ENCODE measurements around the gene KDM4F. TPM values are rescaled to one million over a fixed set of nuclear protein-coding genes. Genes with fewer than 3 reads are reported as not detected.
"Not testable (repeated sequence)": the region's sequence is repeated elsewhere in the genome, so short reads cannot be mapped to it uniquely, and the experiment has no call there.

The KDM4F gene
- total RNA-seq = not detected

- H3K4me3 ChIP-seq (ENCODE audit: low read length); H3K4me1 ChIP-seq (ENCODE audit: insufficient read depth, low read length); H3K9me3 ChIP-seq (ENCODE audit: low read depth, low read length); H3K27me3 ChIP-seq (ENCODE audit: insufficient read depth, low read length): not testable (repeated sequence)
Observed at GRCh38 chr11:95049122-95049521, at the start of gene KDM4F. Gene KDM4F (plus strand): TSS chr11:95049422.

- H3K4me1 ChIP-seq (ENCODE audit: insufficient read depth, low read length) = no peaks in the 10 kb centered on the region
Observed at GRCh38 chr11:95003716-95004115, 45.5 kb upstream of the KDM4F start.

GRCh38 chr11:95005642-95006041 lies 43.6 kb upstream of the KDM4F start:
- H3K9me3 ChIP-seq (ENCODE audit: low read depth, low read length) = no peaks in the 10 kb centered on the region
- H3K27me3 ChIP-seq (ENCODE audit: insufficient read depth, low read length) = peaks cover 9% of the 10 kb centered on the region
- H3K4me1 ChIP-seq (ENCODE audit: insufficient read depth, low read length) = no peaks in the 10 kb centered on the region
- H3K4me3 ChIP-seq (ENCODE audit: low read length) = no peak overlapping the region

More at GRCh38 chr11:95003716-95004115, 45.5 kb upstream of the KDM4F start:
- no peak overlapping the region for H3K4me3 ChIP-seq (ENCODE audit: low read length)
- H3K9me3 ChIP-seq (ENCODE audit: low read depth, low read length) = no peaks in the 10 kb centered on the region
- H3K27me3 ChIP-seq (ENCODE audit: insufficient read depth, low read length) = peaks cover 4% of the 10 kb centered on the region

- no peaks in the 10 kb centered on the region for H3K4me1 ChIP-seq (ENCODE audit: insufficient read depth, low read length)
- no peaks in the 10 kb centered on the region for H3K9me3 ChIP-seq (ENCODE audit: low read depth, low read length)
- H3K27me3 ChIP-seq (ENCODE audit: insufficient read depth, low read length) = peaks cover 14% of the 10 kb centered on the region
- no peak overlapping the region for H3K4me3 ChIP-seq (ENCODE audit: low read length)
Observed at GRCh38 chr11:95011376-95011775, 37.8 kb upstream of the KDM4F start.

GRCh38 chr11:95014184-95014821 lies 34.9 kb upstream of the KDM4F start:
- Histone ChIP-seq H3K4me1 (ENCODE audit: insufficient read depth, low read length) (no peaks in the 10 kb centered on the region), H3K9me3 (ENCODE audit: low read depth, low read length) (no peaks in the 10 kb centered on the region), H3K4me3 (ENCODE audit: low read length) (no peak overlapping the region), H3K27me3 (ENCODE audit: insufficient read depth, low read length) (peaks cover 5% of the 10 kb centered on the region)

GRCh38 chr11:95016139-95016538 lies 33.1 kb upstream of the KDM4F start:
- peaks cover 5% of the 10 kb centered on the region for H3K27me3 ChIP-seq (ENCODE audit: insufficient read depth, low read length)
- H3K4me1 ChIP-seq (ENCODE audit: insufficient read depth, low read length) = no peaks in the 10 kb centered on the region
- no peaks in the 10 kb centered on the region for H3K9me3 ChIP-seq (ENCODE audit: low read depth, low read length)
- H3K4me3 ChIP-seq (ENCODE audit: low read length) = no peak overlapping the region

- not testable (repeated sequence) for H3K9me3 ChIP-seq (ENCODE audit: low read depth, low read length); H3K27me3 ChIP-seq (ENCODE audit: insufficient read depth, low read length); H3K4me3 ChIP-seq (ENCODE audit: low read length); H3K4me1 ChIP-seq (ENCODE audit: insufficient read depth, low read length)
Observed at GRCh38 chr11:95021468-95021867, 27.8 kb upstream of the KDM4F start.

GRCh38 chr11:95024958-95025357 lies 24.3 kb upstream of the KDM4F start, which contains the start of gene KDM4E:
Gene KDM4E (plus strand): TSS chr11:95025258. CDS start chr11:95025558, 300 bp downstream.
- no peaks in the 10 kb centered on the region for H3K4me1 ChIP-seq (ENCODE audit: insufficient read depth, low read length)
- H3K27me3 ChIP-seq (ENCODE audit: insufficient read depth, low read length) = no peaks in the 10 kb centered on the region
- no peaks in the 10 kb centered on the region for H3K9me3 ChIP-seq (ENCODE audit: low read depth, low read length)
- H3K4me3 ChIP-seq (ENCODE audit: low read length) = no peak within 1 kb of the TSS

GRCh38 chr11:95025594-95025993 lies 23.6 kb upstream of the KDM4F start:
- not testable (repeated sequence) for H3K27me3 ChIP-seq (ENCODE audit: insufficient read depth, low read length); H3K4me3 ChIP-seq (ENCODE audit: low read length)

GRCh38 chr11:95028357-95028756 lies 20.9 kb upstream of the KDM4F start:
- no peaks in the 10 kb centered on the region for H3K4me1 ChIP-seq (ENCODE audit: insufficient read depth, low read length)
- H3K9me3 ChIP-seq (ENCODE audit: low read depth, low read length) = no peaks in the 10 kb centered on the region
- H3K27me3 ChIP-seq (ENCODE audit: insufficient read depth, low read length) = peaks cover 3% of the 10 kb centered on the region
- no peak overlapping the region for H3K4me3 ChIP-seq (ENCODE audit: low read length)

More at GRCh38 chr11:95025594-95025993, 23.6 kb upstream of the KDM4F start:
- not testable (repeated sequence) for H3K9me3 ChIP-seq (ENCODE audit: low read depth, low read length); H3K4me1 ChIP-seq (ENCODE audit: insufficient read depth, low read length)

GRCh38 chr11:95033051-95033450 lies 16.2 kb upstream of the KDM4F start:
- no peak overlapping the region for H3K4me3 ChIP-seq (ENCODE audit: low read length)
- no peaks in the 10 kb centered on the region for H3K4me1 ChIP-seq (ENCODE audit: insufficient read depth, low read length)
- peaks cover 11% of the 10 kb centered on the region for H3K27me3 ChIP-seq (ENCODE audit: insufficient read depth, low read length)
- no peaks in the 10 kb centered on the region for H3K9me3 ChIP-seq (ENCODE audit: low read depth, low read length)

- Histone ChIP-seq H3K9me3 (ENCODE audit: low read depth, low read length) (no peaks in the 10 kb centered on the region), H3K27me3 (ENCODE audit: insufficient read depth, low read length) (peaks cover 15% of the 10 kb centered on the region), H3K4me1 (ENCODE audit: insufficient read depth, low read length) (no peaks in the 10 kb centered on the region), H3K4me3 (ENCODE audit: low read length) (no peak overlapping the region)
Observed at GRCh38 chr11:95035316-95035715, 13.9 kb upstream of the KDM4F start.

GRCh38 chr11:95037356-95038035 lies 11.7 kb upstream of the KDM4F start:
- not testable (repeated sequence) for H3K9me3 ChIP-seq (ENCODE audit: low read depth, low read length); H3K4me3 ChIP-seq (ENCODE audit: low read length); H3K4me1 ChIP-seq (ENCODE audit: insufficient read depth, low read length)
- peaks cover 15% of the 10 kb centered on the region for H3K27me3 ChIP-seq (ENCODE audit: insufficient read depth, low read length)

GRCh38 chr11:95042239-95042638 lies 7.0 kb upstream of the KDM4F start:
- H3K27me3 ChIP-seq (ENCODE audit: insufficient read depth, low read length) = peaks cover 7% of the 10 kb centered on the region
- no peak overlapping the region for H3K4me3 ChIP-seq (ENCODE audit: low read length)
- no peaks in the 10 kb centered on the region for H3K9me3 ChIP-seq (ENCODE audit: low read depth, low read length)
- H3K4me1 ChIP-seq (ENCODE audit: insufficient read depth, low read length) = no peaks in the 10 kb centered on the region

- Histone ChIP-seq H3K4me1 (ENCODE audit: insufficient read depth, low read length) (no peaks in the 10 kb centered on the region), H3K4me3 (ENCODE audit: low read length) (no peak overlapping the region), H3K27me3 (ENCODE audit: insufficient read depth, low read length) (peaks cover 7% of the 10 kb centered on the region), H3K9me3 (ENCODE audit: low read depth, low read length) (no peaks in the 10 kb centered on the region)
Observed at GRCh38 chr11:95042906-95043305, 6.3 kb upstream of the KDM4F start.

GRCh38 chr11:95044010-95044409 lies 5.2 kb upstream of the KDM4F start:
- no peak overlapping the region for H3K4me3 ChIP-seq (ENCODE audit: low read length)
- H3K27me3 ChIP-seq (ENCODE audit: insufficient read depth, low read length) = peaks cover 3% of the 10 kb centered on the region
- no peaks in the 10 kb centered on the region for H3K4me1 ChIP-seq (ENCODE audit: insufficient read depth, low read length)
- no peaks in the 10 kb centered on the region for H3K9me3 ChIP-seq (ENCODE audit: low read depth, low read length)
